Measurements from ENCODE around the gene ENO2. TPM values are rescaled to one million over a fixed set of nuclear protein-coding genes. Genes with fewer than 3 reads are reported as not detected.
"Not testable (repeated sequence)": the region's sequence is repeated elsewhere in the genome, so short reads cannot be mapped to it uniquely, and the experiment has no call there.

ENO2 gene
- total RNA-seq, 2 experiments from 2014 or later = 315 to 330 TPM

DNA sequence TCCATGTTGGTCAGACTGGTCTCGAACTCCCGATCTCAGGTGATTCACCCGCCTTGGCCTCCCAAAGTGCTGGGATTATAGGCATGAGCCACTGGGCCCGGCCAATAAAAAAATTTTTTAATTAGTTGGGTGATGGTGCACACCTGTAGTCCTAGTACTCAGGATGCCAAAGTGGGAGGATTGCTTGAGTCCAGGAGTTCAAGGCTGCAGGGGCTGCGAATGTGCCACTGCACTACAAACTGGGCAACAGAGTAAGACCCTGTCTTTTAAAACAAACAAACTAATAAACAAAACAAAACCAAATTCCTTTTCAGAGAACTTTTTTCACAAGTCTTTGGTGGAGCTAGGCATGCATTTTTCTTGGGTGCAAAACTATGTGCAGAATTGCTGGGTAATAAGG is 31.1 kb upstream of the ENO2 start:
- Mint-ChIP-seq H3K4me3 (no peak overlapping the region), H3K4me1 (ENCODE audit: low read depth) (no peaks in the 10 kb centered on the region), H3K27ac (no peak overlapping the region), H3K9me3 (no peaks in the 10 kb centered on the region), H3K27me3 (no peaks in the 10 kb centered on the region), H3K36me3 (ENCODE audit: low read depth) (peaks cover 6% of the 10 kb centered on the region)
- ChIA-PET CTCF (interaction anchor here (1.6 to 5.7 kb wide), 3 partner anchors 8 to 14 kb away, joined by 4 to 30 read pairs (median 13); partner anchors contain the start of gene SPSB2), POLR2A (interaction anchor here (1.1 to 6.6 kb wide), 2 partner anchors 13 to 60 kb away, joined by 3 to 79 read pairs; partner anchors contain the start of genes C12orf57, RNU7-1, SPSB2 and TPI1)
- DNase-seq = no peak
- TF ChIP-seq, protein P1, sequence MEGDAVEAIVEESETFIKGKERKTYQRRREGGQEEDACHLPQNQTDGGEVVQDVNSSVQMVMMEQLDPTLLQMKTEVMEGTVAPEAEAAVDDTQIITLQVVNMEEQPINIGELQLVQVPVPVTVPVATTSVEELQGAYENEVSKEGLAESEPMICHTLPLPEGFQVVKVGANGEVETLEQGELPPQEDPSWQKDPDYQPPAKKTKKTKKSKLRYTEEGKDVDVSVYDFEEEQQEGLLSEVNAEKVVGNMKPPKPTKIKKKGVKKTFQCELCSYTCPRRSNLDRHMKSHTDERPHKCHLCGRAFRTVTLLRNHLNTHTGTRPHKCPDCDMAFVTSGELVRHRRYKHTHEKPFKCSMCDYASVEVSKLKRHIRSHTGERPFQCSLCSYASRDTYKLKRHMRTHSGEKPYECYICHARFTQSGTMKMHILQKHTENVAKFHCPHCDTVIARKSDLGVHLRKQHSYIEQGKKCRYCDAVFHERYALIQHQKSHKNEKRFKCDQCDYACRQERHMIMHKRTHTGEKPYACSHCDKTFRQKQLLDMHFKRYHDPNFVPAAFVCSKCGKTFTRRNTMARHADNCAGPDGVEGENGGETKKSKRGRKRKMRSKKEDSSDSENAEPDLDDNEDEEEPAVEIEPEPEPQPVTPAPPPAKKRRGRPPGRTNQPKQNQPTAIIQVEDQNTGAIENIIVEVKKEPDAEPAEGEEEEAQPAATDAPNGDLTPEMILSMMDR (IDR thresholded peaks at IDR 0.05) = no peak
- intact Hi-C loops (cut with micrococcal nuclease) = no loop called here
- no peak for ATAC-seq

DNA sequence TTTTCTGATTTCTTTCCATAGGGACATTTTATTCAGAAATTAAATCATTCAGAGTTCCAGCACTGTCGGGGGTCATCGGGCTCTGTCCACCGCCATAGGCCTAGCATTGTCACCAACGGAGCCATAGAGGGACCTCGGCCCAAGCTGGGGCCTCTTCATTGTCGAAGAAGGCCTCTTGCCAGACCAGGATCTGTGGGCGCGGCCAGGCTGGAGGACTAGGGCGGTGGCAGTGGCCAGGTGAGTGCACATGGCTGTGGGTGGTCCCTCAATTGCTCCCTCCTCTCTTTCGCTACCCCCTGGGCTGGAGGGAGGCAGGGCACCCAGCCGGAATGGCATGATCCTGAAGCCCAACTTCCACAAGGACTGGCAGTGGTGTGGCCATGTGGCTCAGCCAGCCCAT is 30.7 kb upstream of the ENO2 start:
- Mint-ChIP-seq H3K36me3 (ENCODE audit: low read depth) (peaks cover 6% of the 10 kb centered on the region), H3K4me1 (ENCODE audit: low read depth) (no peaks in the 10 kb centered on the region), H3K27me3 (no peaks in the 10 kb centered on the region), H3K27ac (no peak overlapping the region), H3K9me3 (no peaks in the 10 kb centered on the region), H3K4me3 (no peak overlapping the region)
- DNase-seq (no peak), ATAC-seq (no peak)
- ChIA-PET POLR2A (interaction anchor here (1.1 to 6.6 kb wide), 2 partner anchors 13 to 60 kb away, joined by 3 to 79 read pairs; partner anchors contain the start of genes C12orf57, RNU7-1, SPSB2 and TPI1), CTCF (interaction anchor here (5.7 kb wide), 1 partner anchor 11 kb away, joined by 30 read pairs; the partner anchor contains the start of gene SPSB2)
- TF ChIP-seq, protein P1 (IDR thresholded peaks at IDR 0.05) = no peak
- intact Hi-C loops (cut with micrococcal nuclease) = no loop called here

DNA sequence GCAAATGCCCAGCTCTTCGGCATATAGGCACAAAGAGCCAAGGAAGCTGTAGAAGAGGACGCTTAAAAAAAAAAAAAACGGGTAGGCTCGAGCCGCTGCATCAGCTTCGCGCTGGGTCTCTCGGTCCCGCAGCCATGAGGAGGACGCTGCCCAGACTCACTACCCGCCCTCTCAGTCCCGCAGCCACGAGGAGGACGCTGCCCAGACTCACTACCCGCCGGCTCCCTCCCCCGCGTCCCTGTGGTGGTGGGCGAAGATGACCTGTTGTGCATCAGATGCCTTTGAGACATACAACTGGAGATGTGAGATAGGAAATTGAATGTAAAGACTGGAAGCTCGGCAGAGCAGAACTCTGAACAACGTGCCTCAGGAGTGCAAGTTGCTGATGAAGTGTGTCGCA is 29.8 kb upstream of the ENO2 start:
- Mint-ChIP-seq H3K4me1 (ENCODE audit: low read depth) (no peaks in the 10 kb centered on the region), H3K36me3 (ENCODE audit: low read depth) (peaks cover 6% of the 10 kb centered on the region), H3K27me3 (no peaks in the 10 kb centered on the region), H3K27ac (no peak overlapping the region), H3K9me3 (no peaks in the 10 kb centered on the region), H3K4me3 (no peak overlapping the region)
- CTCF ChIA-PET = interaction anchor here (5.7 kb wide), 1 partner anchor 12 kb away, joined by 30 read pairs; the partner anchor contains the start of gene SPSB2
- ATAC-seq = no peak
- POLR2A ChIA-PET = interaction anchor here (1.1 to 6.6 kb wide), 2 partner anchors 8 to 14 kb away, joined by 8 to 79 read pairs; partner anchors contain the start of genes SPSB2 and TPI1
- intact Hi-C loops (cut with micrococcal nuclease) = no loop called here
- no peak for DNase-seq
- TF ChIP-seq, protein P1 (IDR thresholded peaks at IDR 0.05) = no peak

DNA sequence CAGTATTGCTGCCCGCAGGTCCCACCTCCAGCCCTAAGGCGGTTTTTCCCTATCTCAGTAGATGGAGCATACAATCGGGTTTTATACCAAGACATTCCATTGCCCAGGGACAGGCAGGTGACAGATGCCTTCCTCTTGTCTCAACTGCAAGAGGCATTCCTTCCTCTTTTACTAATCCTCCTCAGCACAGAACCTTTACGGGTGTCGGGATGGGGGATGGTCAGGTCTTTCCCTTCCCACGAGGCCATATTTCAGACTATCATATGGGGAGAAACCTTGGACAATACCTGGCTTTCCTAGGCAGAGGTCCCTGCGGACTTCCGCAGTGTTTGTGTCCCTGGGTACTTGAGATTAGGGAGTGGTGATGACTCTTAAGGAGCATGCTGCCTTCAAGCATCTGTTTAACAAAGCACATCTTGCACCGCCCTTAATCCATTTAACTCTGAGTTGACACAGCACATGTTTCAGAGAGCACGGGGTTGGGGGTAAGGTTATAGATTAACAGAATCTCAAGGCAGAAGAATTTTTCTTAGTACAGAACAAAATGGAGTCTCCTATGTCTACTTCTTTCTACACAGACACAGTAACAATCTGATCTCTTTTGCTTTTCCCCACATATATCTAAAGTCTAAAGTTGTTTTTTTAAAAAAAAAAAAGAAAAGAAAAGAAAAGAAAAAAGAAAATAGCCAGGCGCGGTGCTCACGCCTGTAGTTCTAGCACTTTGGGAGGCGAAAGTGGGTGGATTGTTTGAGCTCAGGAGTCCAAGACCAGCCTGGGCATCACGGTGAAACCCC is 28.0 kb upstream of the ENO2 start:
- ChIA-PET CTCF (interaction anchor here (1.1 to 5.7 kb wide), 2 partner anchors 13 to 17 kb away, joined by 5 to 30 read pairs; partner anchors contain the start of gene SPSB2), POLR2A (interaction anchor here (6.6 kb wide), 1 partner anchor 16 kb away, joined by 79 read pairs; the partner anchor contains the start of genes SPSB2 and TPI1)
- H3K4me1 Mint-ChIP-seq (ENCODE audit: low read depth); H3K4me3 Mint-ChIP-seq; H3K36me3 Mint-ChIP-seq (ENCODE audit: low read depth); H3K27ac Mint-ChIP-seq; H3K9me3 Mint-ChIP-seq; ATAC-seq; DNase-seq; intact Hi-C loops (cut with micrococcal nuclease); H3K27me3 Mint-ChIP-seq: not testable (repeated sequence)

DNA sequence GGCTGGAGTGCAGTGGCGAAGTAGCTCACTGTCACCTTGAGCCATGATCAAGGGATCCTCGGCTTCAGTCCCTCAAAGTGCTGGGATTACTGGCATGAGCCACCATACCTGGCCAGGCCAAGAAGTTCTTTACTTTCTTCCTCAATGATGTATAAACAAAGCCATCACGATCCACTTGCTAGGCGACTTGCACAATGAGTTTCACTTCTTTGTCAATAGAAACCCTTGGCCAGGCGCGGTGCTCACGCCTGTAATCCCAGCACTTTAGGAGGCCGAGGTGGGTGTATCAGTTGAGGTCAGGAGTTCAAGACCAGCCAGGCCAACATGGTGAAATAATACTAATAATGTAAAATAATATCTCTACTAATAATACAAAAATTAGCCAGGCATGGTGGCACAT is 26.9 kb upstream of the ENO2 start:
- no peaks in the 10 kb centered on the region for H3K9me3 Mint-ChIP-seq
- H3K27me3 Mint-ChIP-seq = no peaks in the 10 kb centered on the region
- ATAC-seq (no peak), DNase-seq (no peak)
- no peak overlapping the region for H3K27ac Mint-ChIP-seq
- TF ChIP-seq, protein P1 (IDR thresholded peaks at IDR 0.05) = no peak
- H3K4me3 Mint-ChIP-seq = no peak overlapping the region
- CTCF ChIA-PET = no interaction called here
- intact Hi-C loops (cut with micrococcal nuclease) = no loop called here
- H3K4me1 Mint-ChIP-seq (ENCODE audit: low read depth) = peaks cover 16% of the 10 kb centered on the region
- POLR2A ChIA-PET = interaction anchor here (1.1 kb wide), 1 partner anchor 15 kb away, joined by 4 read pairs; the partner anchor contains the start of gene SPSB2
- peaks cover 6% of the 10 kb centered on the region for H3K36me3 Mint-ChIP-seq (ENCODE audit: low read depth)
